GM23338 (cell line): Measurements from ENCODE around the gene CDK7.

Source experiments
- POLR2AphosphoS5 ChIP-seq: IDR thresholded peaks from 2 replicates; pipeline ENCODE4 v1.6.1; 2016; ENCODE audit warnings: antibody characterized with exemption, low read depth
- TF ChIP-seq, protein P1 (sequence below), 2 experiments: fragments of 200-600 bp in 1 of 2; sonication (generic) in 1 of 2; conservative IDR thresholded peaks; 2 replicates each; pipeline versions ENCODE4 v1.5.1 to v1.6.1; 2016 to 2017; ENCODE audit warnings: antibody characterized with exemption in 2 of 2, low read depth in 2 of 2, mild to moderate bottlenecking in 2 of 2, moderate library complexity in 1 of 2

DNA sequence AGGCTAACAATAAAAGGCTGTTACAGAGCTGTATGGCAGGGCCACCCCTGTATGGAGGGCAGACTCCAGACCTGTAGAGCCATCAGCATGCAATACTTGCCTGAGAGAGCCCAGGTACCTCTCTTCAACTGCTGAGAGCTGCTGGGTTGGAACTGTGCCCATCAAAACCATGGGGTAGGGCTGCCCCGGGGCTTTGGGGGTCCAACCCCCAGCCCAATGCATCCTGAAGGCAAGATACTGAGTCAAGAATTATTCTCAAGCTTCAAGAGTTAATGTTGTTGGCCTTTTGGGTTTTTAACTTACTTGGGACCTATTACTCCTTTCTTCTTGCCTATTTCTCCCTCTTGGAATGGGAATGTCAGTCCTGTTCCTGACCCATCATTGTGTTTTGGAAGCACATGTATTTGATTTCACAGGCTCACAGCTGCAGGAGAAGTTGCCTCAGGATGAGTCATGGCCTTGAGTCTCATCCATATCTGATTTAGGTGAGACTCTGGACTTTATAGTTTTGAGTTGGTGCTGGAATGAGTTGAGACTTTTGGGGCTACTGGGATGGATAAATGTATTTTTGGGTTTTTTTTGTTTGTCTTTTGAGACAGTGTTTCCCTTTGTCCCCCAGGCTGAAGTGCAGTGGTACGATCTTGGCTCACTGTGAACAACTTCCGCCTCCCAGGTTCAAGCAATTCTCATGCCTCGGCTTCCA is 21.0 kb upstream of the CDK7 start:
- TF ChIP-seq, protein P1, sequence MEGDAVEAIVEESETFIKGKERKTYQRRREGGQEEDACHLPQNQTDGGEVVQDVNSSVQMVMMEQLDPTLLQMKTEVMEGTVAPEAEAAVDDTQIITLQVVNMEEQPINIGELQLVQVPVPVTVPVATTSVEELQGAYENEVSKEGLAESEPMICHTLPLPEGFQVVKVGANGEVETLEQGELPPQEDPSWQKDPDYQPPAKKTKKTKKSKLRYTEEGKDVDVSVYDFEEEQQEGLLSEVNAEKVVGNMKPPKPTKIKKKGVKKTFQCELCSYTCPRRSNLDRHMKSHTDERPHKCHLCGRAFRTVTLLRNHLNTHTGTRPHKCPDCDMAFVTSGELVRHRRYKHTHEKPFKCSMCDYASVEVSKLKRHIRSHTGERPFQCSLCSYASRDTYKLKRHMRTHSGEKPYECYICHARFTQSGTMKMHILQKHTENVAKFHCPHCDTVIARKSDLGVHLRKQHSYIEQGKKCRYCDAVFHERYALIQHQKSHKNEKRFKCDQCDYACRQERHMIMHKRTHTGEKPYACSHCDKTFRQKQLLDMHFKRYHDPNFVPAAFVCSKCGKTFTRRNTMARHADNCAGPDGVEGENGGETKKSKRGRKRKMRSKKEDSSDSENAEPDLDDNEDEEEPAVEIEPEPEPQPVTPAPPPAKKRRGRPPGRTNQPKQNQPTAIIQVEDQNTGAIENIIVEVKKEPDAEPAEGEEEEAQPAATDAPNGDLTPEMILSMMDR (conservative IDR thresholded peaks at IDR 0.05; ENCODE audit: low read depth in 2 of 2): no peak
- TF ChIP-seq POLR2AphosphoS5: no peak
